Transverse colon (tissue), 3 donors: ENCODE results near the gene AOC1.

Source experiments
- POLR2A ChIP-seq: fragments of 450-650 bp; IDR thresholded peaks from one replicate; pipeline ENCODE4 v1.6.1; 2016; ENCODE audit warnings: antibody characterized with exemption, mild to moderate bottlenecking, moderate library complexity
- TF ChIP-seq, protein P1 (sequence below), 5 experiments: fragments of 200-600 bp in 3 of 5; fragments of 450-650 bp in 2 of 5; sonication (generic) in 3 of 5; IDR thresholded peaks; 1 replicate in 2 of 5; 2 replicates in 3 of 5; pipeline ENCODE4 v1.5.1; 2016 to 2017; ENCODE audit warnings: antibody characterized with exemption in 5 of 5, inconsistent platforms in 3 of 5, mild to moderate bottlenecking in 2 of 5, moderate library complexity in 1 of 5

DNA sequence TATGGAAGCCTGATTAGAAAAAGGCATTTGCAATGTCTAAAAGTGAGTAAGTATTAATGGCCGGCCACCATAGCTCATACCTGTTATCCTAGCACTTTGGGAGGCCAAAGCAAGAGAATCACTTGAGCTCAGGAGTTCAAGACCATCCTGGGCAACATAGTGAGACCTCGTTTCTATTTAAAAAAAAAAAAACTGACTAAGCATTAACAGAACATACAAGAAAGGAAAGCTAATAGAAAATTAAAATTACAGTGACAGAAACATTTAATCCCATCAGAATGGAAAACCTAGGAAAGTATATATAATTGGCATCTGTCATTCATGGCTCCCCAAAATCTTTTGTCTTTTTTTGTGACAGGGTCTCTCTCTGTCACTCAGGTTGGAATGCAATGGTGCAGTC, 55.9 kb downstream of the AOC1 start:
- TF ChIP-seq, protein P1, sequence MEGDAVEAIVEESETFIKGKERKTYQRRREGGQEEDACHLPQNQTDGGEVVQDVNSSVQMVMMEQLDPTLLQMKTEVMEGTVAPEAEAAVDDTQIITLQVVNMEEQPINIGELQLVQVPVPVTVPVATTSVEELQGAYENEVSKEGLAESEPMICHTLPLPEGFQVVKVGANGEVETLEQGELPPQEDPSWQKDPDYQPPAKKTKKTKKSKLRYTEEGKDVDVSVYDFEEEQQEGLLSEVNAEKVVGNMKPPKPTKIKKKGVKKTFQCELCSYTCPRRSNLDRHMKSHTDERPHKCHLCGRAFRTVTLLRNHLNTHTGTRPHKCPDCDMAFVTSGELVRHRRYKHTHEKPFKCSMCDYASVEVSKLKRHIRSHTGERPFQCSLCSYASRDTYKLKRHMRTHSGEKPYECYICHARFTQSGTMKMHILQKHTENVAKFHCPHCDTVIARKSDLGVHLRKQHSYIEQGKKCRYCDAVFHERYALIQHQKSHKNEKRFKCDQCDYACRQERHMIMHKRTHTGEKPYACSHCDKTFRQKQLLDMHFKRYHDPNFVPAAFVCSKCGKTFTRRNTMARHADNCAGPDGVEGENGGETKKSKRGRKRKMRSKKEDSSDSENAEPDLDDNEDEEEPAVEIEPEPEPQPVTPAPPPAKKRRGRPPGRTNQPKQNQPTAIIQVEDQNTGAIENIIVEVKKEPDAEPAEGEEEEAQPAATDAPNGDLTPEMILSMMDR (IDR thresholded peaks at IDR 0.05), result no peak
- TF ChIP-seq POLR2A, result no peak
